GM18517 (cell line): ENCODE data around the gene PCDHA1.

Source experiments
- ATAC-seq: cut with Tn5 transposase; IDR thresholded peaks from one replicate; pipeline ENCODE4 v1.9.1; 2021; ENCODE audit warnings: mild to moderate bottlenecking, moderate library complexity; ENCODE audit not compliant: unreplicated experiment

The PCDHA1 gene

DNA sequence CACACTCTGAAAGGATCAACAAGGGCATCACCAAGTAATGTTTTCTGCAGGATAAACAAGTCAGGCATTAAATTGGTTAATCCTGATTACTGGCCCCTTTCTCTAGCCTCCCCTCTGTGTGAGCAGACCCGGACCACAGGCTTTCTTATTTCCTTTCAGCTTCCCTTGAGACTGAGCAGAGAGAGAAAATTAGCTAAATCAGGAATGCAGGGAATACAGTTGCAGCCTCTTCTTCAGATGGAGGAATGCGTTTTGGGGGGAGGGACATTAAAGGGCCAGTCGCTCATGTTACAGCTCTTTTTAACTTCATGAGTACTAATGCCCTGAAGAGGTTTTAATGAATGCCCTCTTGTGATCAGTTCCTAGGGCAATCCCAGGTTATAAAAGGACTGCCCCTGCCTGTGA, 200.2 kb downstream of the PCDHA1 start:
- no peak for ATAC-seq

DNA sequence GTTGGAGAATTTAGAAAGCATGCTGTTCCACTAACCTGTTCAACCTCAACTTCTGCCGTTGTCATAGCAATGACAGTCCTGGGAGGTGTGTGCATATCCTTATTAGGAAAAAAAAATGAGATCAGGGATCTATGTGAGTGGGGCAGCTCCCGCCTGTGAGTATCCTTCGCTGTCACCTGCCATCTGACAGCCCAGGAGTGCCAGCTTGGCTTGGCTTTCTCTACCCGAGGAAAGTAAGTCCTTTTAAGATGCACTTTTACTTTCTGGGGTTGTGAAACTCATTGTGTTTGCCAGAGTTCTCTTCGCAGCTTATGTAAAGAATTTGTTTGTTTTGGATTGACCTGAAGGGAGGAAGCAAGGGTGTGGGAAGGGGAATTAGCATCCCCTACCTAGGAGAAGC, 202.2 kb downstream of the PCDHA1 start:
- no peak for ATAC-seq

GRCh38 chr5:140988608-140989007, 202.7 kb downstream of the PCDHA1 start:
- ATAC-seq, result no peak

DNA sequence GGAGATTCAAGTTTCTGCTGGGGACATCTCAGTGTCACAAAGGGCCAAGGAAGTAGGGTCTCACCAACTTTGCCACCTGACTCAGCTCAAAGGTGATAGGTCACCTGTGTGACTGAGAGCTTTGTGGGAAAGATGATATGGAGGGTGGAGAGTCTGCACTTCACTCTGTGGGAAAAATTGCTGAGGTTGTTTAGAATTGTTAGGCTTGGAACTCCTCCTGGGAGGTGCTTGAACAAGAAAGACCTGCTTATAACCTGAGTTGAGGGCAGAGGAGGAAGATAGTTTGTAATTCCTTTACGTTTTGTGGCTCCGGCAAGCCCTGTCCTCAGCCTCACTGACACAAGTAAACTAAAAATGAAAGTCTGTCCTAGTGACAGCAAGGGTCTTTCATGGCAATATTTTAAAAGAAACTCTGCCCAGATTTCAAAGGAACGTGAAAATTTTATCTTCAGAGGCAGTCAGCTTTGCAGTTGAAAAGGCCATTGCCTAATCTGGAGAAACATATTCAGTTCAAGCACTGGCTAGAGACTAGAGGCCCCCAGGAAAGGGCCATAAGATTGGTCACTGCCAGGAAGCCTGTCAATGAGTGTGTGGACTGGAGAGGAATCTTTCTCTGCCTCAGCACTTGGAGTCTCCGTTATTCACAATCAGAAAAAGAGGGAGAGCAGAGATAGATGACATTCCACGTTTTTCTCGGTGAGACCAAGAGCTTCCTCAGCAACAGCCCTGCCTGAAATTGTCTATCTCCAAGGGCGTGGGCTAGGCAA, 203.5 kb downstream of the PCDHA1 start:
- ATAC-seq, result no peak

DNA sequence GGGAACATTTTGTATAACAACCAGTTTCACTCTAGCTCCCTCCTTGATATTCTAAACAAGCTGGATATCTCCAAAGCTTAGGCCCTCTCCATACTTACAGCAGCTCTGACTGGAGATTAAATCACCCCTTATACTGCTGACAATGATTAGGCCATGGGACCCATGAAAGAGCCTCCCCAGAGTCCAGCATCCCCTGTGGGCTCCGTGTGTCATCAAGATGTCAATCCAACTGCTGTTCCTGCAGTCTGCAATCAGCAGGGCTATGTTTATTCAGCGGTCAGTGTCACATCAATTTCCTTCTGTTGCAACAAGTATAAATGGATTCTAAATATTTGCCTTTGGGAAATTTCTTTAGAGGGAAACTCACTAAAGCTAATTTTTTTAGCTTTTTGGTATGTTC, 206.9 kb downstream of the PCDHA1 start:
- no peak for ATAC-seq

DNA sequence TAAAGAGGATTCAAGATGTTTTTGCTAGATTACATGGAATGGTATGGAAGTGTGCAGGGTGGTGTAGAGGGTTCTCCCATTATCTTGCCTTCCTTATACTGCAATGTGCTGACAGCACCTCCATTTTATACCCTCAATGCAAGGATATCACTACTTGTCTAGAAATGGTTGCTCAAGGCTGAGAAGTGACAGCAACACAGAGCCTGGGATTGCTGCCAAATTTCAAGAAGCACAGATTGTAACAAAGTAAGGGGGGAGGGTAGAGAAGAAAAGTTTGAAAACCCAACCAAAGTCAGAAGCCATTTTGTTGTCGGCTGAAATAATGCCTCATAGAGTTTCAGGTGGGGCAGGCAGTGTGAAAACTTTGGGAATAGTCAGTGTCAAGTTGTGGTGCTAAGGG, 210.1 kb downstream of the PCDHA1 start:
- ATAC-seq, result no peak

DNA sequence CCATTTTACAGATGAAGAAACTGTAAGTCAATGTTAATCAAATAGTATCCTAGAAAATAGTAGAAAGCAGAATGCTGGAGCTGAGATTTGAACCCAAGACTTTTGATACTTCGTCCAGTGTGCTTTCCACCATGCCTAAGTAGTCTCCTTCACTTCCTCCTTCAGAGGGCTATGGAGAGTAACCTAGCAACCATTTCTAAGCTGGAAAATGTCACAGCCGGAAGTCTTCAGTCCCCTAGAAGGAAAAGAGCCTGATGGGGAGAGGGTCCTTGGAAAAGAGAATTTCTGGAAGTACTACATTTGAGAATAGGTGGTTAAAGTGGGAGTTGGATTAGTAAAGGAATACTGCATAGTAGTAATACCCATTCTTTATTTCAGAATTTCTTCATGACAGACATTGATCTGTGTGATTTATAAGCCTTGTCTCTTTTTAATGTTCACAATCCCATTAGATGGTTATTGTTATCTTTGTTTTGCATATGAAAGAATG, 213.0 kb downstream of the PCDHA1 start:
- ATAC-seq, result no peak

DNA sequence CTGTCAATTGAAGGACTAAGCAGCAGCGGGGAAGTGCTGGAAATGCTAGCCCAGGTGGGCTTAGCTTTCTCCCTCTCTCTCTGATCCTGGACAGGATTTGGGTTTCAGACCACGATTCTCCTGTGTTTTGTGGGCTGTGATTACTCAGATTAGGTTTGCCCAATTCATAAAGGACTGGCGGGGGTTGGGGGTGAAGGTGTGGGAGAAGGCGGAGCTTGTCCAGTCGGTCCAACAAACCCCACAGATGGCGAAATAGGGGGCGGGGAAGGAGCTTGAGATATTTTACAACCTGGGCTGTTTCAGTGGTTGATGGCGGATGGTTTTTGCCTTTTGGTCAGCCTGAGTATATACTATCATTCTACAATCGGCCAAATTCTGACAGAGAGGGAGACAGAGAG, 215.5 kb downstream of the PCDHA1 start:
- no peak for ATAC-seq

DNA sequence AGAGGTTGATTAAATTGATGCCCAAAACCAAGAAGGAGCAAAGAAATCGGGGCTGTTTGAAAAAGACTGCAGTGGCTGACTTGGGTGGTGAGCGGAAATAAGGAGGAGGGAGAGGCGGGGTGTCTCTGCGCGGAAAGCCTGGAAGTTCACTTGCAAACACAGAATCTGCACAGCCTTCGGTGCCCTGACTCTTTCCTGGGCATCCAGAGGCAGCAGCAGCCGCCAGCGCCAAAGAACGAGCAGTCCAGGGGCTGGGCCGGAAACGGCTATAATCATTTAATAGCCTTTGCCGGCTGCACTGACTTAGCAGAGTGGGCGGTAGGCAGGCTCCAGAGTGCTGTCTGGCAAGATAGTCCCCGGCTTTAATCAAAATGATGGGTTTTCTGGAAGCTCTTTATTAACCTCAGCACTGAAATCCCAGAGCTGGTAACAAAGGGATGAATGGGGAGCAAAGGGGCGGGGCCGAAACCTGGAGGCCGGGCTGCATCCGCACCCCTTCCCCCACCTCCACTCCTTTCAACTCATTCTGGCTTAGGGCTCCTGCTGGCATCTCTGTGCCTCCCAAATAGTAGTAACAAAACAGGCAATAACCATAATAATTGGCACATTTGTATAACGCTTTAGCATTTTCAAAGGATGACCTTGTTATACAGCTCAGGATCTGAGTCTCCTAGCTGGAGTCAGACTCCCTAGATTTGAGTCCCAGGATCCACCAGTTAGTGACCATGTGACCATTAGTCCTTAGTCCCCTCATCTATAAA, 216.1 kb downstream of the PCDHA1 start:
- ATAC-seq, result no peak

DNA sequence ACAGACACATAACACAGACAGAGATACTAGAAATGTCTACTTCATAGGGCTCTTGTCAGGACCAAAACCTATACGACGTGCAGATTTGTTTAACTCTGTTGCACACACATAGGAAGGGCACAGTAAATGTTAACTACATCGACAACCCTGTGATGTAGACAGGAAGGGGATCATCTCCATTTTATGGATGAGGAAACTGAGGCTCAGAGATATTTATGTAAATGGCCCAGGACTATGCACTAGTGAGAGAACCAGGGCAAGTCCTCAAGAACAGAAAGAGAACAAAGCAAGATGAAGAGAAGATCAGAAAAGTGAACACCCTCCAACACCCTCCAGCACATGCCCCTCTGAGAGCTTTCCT, 216.6 kb downstream of the PCDHA1 start:
- ATAC-seq, result no peak

DNA sequence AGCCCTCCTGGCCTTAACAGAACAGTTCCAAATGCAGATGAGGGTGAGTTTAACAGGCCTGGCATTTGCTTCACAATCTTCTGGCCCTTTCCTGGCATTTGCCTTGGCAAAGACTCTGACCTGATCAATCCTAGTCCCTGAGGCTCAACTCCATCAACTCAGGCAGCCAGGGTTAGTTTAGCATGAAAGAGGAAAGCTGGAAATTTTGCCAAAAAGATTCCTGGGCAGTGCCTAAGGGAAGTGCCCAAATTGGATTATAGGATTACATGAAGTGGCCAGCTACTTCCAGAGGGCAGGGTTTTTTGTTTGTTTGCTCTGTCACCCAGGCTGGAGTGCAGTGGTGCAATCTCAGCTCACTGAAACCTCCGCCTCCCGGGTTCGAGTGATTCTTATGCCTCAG, 217.1 kb downstream of the PCDHA1 start:
- ATAC-seq, result no peak

- no peak for ATAC-seq
These were observed 218.1 kb downstream of the PCDHA1 start for GRCh38 chr5:141003791-141004611.

GRCh38 chr5:141007791-141008190, 221.9 kb downstream of the PCDHA1 start:
- ATAC-seq, result no peak

DNA sequence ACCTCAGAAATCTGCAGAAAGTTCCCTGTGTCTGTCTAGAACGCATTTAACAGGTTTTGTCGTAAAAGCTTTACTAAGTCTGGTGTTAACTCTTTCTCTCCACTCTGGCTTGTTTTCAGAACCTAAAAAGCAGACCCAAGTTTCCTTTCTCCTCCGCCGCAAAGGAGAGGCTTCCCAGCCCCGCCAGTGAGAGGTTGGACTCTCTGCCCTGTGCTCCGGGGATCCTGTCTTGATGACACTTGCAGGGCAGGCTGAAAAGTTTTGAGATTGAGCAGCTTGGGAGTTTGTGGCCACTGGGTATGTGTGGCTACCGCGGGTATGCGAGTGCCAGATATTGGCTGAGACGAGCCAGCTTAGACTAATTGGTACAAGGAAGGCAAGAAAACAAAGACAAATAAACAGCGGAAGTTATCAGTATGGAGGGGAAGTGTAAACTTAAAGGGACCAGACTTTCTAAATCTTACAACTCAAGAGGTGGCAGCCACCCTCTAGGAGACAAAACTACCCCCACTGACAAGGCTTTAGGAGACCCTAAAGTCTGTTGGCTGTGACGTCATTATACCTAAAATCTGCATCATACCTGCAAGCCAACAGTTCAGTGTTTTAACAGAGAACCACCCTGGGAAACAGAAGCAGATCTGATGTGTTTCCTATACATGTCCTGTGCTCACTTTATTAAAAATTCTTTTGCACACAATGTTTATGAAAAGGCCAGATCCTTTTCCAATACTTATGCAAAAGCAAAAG, 224.3 kb downstream of the PCDHA1 start:
- ATAC-seq, result no peak

DNA sequence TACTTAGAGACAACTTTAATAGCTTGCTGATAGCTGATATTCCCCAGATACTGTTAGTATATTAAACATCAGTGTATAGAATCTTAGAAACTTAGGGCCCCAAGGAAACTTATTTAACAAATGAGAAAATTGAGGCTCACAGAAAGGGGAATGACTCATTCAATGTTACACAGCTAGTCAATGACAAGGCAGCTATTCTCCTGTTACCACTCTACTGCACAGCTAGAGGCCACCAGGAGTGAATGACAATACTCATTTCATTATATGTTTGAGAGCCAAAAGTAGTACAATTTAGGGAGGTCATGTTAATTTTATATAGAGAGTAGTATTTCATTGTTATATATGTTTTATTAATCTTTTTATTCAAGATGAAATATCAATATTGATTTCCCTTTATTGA, 232.0 kb downstream of the PCDHA1 start:
- ATAC-seq, result no peak

GRCh38 chr5:141022384-141022783, 236.4 kb downstream of the PCDHA1 start:
- no peak for ATAC-seq

DNA sequence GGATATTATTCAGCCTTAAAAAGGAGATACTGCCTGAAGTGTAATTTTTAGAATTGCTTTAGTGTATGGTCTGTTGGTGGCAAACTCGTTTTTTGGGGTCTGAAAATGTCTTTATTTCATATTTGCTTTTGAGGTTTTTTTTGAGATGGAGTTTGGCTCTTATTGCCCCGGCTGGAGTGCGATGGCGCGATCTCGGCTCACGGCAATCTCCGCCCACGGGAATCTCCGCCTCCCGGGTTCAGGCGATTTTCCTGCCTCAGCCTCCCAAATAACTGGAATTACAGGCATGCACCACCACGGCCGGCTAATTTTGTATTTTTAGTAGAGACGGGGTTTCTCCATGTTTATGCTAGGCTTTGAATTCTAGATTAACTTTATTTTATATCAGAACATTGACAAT, 245.1 kb downstream of the PCDHA1 start:
- ATAC-seq, result no peak

- ATAC-seq, result no peak
These were observed 246.7 kb downstream of the PCDHA1 start for GRCh38 chr5:141032626-141033025.

DNA sequence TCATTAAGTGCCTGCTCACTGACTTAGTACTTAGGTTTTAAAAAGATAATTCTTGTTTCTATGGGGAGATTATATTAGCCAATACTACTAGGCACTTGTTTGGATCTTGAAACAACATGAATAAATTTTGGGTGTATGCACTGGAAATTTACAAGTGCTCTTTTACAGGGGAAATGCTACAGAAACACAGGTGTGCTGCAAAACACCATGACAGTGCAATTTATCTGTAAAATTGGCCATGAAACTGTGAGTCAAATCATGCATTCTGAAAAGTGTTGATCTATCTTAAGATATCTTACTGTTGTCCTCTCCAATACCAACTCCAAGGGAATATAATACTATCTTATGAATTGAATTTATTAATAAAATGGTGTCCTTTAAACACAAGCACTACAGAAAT, 253.1 kb downstream of the PCDHA1 start:
- ATAC-seq, result no peak

DNA sequence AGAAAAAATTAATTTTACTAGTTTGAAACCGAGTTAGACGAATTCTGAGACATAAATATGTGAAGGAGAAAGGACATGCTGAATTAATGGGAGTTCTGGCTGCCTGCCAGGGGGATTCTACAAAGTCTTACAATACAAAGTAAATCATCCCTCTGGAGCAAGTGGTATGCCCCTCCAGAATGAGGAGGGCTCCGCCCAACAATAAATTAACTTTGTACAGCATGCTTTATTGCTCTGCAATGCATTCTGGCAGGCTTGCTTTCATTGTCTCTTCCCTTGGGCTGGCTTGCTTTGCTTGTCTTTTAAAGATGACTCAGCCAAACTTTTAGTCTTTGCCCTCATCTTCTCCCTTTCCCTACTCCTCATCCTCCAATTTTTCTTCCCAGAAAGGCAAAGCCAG, 253.6 kb downstream of the PCDHA1 start:
- no peak for ATAC-seq
